Fibroblast of villous mesenchyme (primary cell): ENCODE measurements around the gene METTL24. TPM values are rescaled to one million over a fixed set of nuclear protein-coding genes. Genes with fewer than 3 reads are reported as not detected.

Experiments used
- DNase-seq: peaks from one replicate; pipeline ENCODE4 v3.0.0-alpha.2; 2010; ENCODE audit warnings: low read depth
- H3K4me3 ChIP-seq: 2 replicates; pipeline ENCODE4 v1.5.1; 2011; ENCODE audit warnings: low read depth, mild to moderate bottlenecking, low read length
- total RNA-seq: library from RNA; depleted of rRNA; stranded (reverse); fragments of >200 nt; gene quantifications from 2 replicates; pipeline ENCODE4 v1.2.3, GENCODE V29; 2012
- TF ChIP-seq, protein P1 (sequence below): IDR thresholded peaks from 2 replicates; pipeline ENCODE4 v1.5.1; 2012; ENCODE audit warnings: low read depth, mild to moderate bottlenecking, low read length; ENCODE audit not compliant: insufficient read depth

The METTL24 gene
- total RNA-seq, 1 donor: not detected

DNA sequence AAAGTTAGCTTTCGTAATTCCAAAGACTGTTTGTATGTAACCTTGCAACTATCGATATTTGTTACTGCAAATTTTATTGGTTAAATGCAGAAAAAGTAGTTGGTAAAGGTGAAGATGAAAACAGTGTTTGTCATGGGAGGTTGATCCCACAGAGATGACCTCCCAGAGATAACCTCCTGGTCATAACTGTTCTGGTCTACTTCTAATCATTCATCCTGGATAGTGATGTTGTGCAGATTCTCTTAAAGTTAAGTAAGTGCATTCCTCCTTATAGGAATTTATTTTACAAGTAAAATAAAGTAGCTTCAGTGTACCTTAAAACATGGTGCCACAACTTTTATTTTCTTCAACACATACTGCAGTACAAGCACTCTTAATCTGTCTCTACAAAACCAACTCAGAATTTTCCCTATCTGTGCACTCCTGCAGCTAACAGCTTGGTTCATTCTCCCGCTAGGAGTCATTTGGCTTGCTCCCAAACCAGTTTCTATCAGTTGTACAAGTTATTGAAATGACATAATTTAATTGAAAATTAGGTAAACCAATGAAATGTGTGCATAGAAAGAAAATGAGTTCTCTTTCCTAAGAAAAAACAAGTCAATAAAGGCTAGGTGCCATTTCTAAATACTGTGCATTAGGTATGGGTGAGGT lies 19.2 kb downstream of the METTL24 start:
- TF ChIP-seq, protein P1, sequence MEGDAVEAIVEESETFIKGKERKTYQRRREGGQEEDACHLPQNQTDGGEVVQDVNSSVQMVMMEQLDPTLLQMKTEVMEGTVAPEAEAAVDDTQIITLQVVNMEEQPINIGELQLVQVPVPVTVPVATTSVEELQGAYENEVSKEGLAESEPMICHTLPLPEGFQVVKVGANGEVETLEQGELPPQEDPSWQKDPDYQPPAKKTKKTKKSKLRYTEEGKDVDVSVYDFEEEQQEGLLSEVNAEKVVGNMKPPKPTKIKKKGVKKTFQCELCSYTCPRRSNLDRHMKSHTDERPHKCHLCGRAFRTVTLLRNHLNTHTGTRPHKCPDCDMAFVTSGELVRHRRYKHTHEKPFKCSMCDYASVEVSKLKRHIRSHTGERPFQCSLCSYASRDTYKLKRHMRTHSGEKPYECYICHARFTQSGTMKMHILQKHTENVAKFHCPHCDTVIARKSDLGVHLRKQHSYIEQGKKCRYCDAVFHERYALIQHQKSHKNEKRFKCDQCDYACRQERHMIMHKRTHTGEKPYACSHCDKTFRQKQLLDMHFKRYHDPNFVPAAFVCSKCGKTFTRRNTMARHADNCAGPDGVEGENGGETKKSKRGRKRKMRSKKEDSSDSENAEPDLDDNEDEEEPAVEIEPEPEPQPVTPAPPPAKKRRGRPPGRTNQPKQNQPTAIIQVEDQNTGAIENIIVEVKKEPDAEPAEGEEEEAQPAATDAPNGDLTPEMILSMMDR: no peak
- H3K4me3 ChIP-seq: no peak overlapping the region
- no peak for DNase-seq

DNA sequence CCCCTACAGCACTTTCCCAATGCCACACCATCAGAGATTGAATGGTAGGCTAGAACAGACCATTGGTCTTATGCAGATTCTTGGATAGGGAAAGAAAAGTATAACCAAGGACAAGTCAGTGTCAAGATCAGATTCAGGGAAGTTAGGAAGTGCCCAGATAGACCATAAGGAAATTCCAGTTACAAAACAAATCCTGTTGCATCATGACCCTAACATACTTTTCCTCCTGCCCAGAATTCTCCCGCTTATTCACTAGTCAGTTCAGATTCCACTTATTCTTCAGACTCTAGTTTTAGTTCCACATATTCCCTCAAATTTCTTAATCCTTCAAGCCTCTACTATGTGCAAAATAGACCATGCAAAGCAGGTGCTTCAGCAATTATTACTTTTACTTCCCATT lies 20.7 kb downstream of the METTL24 start:
- no peak overlapping the region for H3K4me3 ChIP-seq
- TF ChIP-seq, protein P1: no peak
- peak; percentile 36 for DNase-seq

DNA sequence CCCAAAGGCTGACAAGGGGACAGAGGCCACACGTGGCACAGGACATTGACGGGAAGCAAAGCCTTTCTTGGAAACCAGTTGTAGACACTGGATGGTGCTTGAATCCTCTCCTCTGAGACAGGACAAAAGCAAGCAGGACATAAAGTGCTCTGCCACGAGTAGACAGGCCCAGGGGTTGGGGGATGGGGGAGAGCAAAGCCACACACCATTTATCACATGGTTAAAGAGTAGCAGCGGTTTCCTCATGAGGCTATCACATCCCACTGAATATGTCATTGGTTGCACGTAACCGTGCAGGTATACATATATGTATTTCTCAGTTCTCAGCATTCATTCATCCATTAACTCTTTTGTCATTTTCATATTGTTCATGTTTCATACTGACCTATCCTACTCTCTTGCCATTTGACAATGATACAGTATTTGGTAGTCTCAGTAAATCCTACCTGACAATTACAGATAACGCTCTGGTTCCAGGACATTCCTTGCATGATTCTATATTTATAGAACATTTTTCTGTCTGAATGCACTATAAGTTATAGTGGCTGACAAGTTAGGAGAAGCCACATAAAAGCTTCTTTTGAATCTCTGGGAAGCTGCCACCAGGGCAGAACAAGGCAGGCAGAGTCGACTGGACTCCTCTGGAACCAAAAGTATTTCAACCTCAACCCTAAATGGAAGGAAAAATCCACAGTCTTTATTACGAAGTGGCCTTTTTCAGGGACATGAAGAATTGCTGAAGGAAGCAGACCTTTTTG lies 23.5 kb downstream of the METTL24 start:
- no peak for DNase-seq
- TF ChIP-seq, protein P1: no peak
- no peak overlapping the region for H3K4me3 ChIP-seq

DNA sequence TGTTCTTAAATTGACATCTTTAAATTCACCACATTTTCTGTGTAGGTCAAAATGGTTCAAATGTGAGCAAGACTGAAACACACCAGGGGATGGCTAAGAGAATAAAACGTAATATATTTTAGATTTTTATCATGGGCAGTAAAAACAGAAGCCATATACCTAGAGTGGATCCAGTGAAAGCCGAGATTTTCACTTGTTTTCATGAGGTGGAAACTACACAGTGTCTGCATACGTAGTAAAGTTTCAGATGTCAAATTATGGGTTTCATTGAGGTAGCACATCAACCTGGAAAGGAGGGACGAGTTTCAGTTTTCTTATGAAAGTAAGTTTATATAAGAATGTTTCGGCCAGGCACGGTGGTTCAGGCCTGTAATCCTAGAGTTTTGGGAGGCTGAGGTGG lies 25.9 kb downstream of the METTL24 start:
- no peak overlapping the region for H3K4me3 ChIP-seq
- TF ChIP-seq, protein P1: no peak
- no peak for DNase-seq

DNA sequence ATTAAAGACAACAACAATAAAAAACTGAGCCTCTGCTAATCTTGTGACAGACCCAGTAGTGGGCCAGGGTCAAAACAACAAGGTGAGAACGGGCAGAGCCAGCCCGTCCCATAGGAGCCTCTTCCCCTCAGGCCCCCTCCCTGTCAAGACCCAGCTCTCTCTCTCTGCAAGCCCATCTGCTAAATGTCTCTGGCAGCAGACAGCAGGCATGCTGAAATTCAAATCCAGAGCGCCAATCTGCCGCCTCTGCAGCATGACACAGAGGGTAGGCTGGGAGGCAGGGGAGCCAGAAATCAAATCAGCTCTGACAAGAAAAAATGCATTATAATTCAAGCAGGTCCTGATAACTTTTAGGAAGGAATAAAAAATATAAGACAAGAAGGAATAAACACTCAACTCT lies 26.3 kb downstream of the METTL24 start:
- DNase-seq: peak; percentile 30
- no peak overlapping the region for H3K4me3 ChIP-seq
- TF ChIP-seq, protein P1: no peak

DNA sequence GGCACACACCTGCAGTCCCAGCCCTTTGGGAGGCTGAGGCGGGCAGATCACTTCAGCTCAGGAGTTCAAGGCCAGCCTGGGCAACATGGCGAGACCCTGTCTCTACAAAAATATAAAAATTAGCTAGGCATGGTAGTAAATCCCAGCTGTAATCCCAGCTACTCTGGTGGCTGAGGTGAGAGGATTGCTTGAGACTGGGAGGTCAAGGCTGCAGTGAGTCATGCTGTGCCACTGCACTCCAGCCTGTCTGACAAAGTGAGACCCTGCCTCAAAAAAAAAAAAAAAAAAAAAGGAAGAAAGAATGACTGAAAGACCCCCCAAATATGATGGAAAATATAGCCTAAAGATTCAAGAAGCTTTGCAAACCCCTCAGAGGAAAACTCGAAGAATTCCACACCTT lies 26.8 kb downstream of the METTL24 start:
- TF ChIP-seq, protein P1: no peak
- H3K4me3 ChIP-seq: no peak overlapping the region
- DNase-seq: no peak
